Naive thymus-derived CD8-positive, alpha-beta T cell (primary cell): ENCODE results near the gene PIK3R1. TPM values are rescaled to one million over a fixed set of nuclear protein-coding genes. Genes with fewer than 3 reads are reported as not detected.

Source experiments
- ATAC-seq, 2 donors: fragments of 150-1000 bp; cut with Tn5 transposase in 1 of 2; sonication (Bioruptor Pico), chemical (Tn5 transposase) in 1 of 2; 1 replicate in 1 of 2; 2 replicates in 1 of 2; pipeline ENCODE4 v1.10.0; 2021; ENCODE audit warnings: mild to moderate bottlenecking in 2 of 2, moderate library complexity in 2 of 2
- POLR2A ChIA-PET: fragments of 350-600 bp; sonication (Branson Sonifier 250); formaldehyde crosslinking; loops from one replicate; lab custom pipeline; 2021; ENCODE audit warnings: antibody characterized with exemption; lab: Charles Lee
- DNase-seq, 10 donors: peaks; one replicate each; pipeline versions ENCODE4 v3.0.0 to v3.0.0-alpha.2; 2020 to 2022
- H3K27ac Mint-ChIP-seq, 10 donors: one replicate each; pipeline ENCODE4 v1.8.0; 2020 to 2022; ENCODE audit warnings: mild to moderate bottlenecking in 10 of 10, mixed read lengths in 10 of 10, moderate library complexity in 4 of 10, inconsistent platforms in 1 of 10
- H3K27me3 Mint-ChIP-seq, 5 donors: one replicate each; pipeline ENCODE4 v1.8.0; 2021 to 2022; ENCODE audit warnings: mixed read lengths in 5 of 5
- H3K36me3 Mint-ChIP-seq, 3 donors: one replicate each; pipeline ENCODE4 v1.8.0; 2020 to 2022; ENCODE audit warnings: mixed read lengths in 3 of 3, mild to moderate bottlenecking in 2 of 3, inconsistent platforms in 1 of 3
- H3K4me1 Mint-ChIP-seq, 4 donors: one replicate each; pipeline ENCODE4 v1.8.0; 2021 to 2022; ENCODE audit warnings: mixed read lengths in 4 of 4
- H3K4me3 Mint-ChIP-seq, 10 donors: one replicate each; pipeline ENCODE4 v1.8.0; 2020 to 2022; ENCODE audit warnings: mild to moderate bottlenecking in 10 of 10, mixed read lengths in 10 of 10, moderate library complexity in 6 of 10, inconsistent platforms in 1 of 10
- H3K9me3 Mint-ChIP-seq, 9 donors: one replicate each; pipeline ENCODE4 v1.8.0; 2020 to 2022; ENCODE audit warnings: mixed read lengths in 9 of 9, mild to moderate bottlenecking in 3 of 9, inconsistent platforms in 1 of 9, moderate library complexity in 1 of 9
- polyA plus RNA-seq, 3 donors: library from polyadenylated mRNA; unstranded; fragments of 300-500 nt; fragmentation: Illumina TruSeq; gene quantifications; one replicate each; pipeline ENCODE4 v1.2.3, GENCODE V29; 2021
- total RNA-seq, 8 experiments: library from RNA in 2 of 8; stranded (reverse) in 2 of 8; gene quantifications; one replicate each; pipeline ENCODE4 v1.2.3 and lab custom pipeline; 2021 to 2026

The PIK3R1 gene
- total and polyA plus RNA-seq, 5 experiments from 2014 or later = 69.1 to 98.3 (median 91.4) TPM

GRCh38 chr5:68255305-68256120 lies 40.0 kb downstream of the PIK3R1 start:
- DNase-seq (peak in 7 of 10 donors; percentile 21 to 59 (median 34)), ATAC-seq (peak; percentile 77 to 85)
- peaks cover 54 to 98% (median 93%) of the 10 kb centered on the region in 4 donors for H3K4me1 Mint-ChIP-seq
- H3K27me3 Mint-ChIP-seq = no peaks in the 10 kb centered on the region
- peak overlapping the region; percentile 51 to 79 (median 74) for H3K4me3 Mint-ChIP-seq
- H3K27ac Mint-ChIP-seq = peak overlapping the region; percentile 83 to 95 (median 88)
- POLR2A ChIA-PET = interaction anchor here (0.7 to 7.6 kb wide), 4 partner anchors 11 to 843 kb away, joined by 3 to 40 read pairs (median 6); partner anchors contain the start of gene PIK3R1
- no peaks in the 10 kb centered on the region for H3K9me3 Mint-ChIP-seq
- no peaks in the 10 kb centered on the region for H3K36me3 Mint-ChIP-seq

- H3K4me1 Mint-ChIP-seq = peaks cover 50 to 97% (median 92%) of the 10 kb centered on the region in 4 donors
Measured at GRCh38 chr5:68257210-68257609, 41.7 kb downstream of the PIK3R1 start.

GRCh38 chr5:68258531-68258930 lies 43.0 kb downstream of the PIK3R1 start:
- Mint-ChIP-seq H3K36me3 (no peaks in the 10 kb centered on the region), H3K4me1 (peaks cover 45 to 89% (median 83%) of the 10 kb centered on the region in 4 donors), H3K9me3 (no peaks in the 10 kb centered on the region), H3K27me3 (no peaks in the 10 kb centered on the region), H3K4me3 (peak overlapping the region in 7 of 10 donors; percentile 1 to 74 (median 29)), H3K27ac (peak overlapping the region; percentile 71 to 93 (median 88))
- POLR2A ChIA-PET = interaction anchor here (1.0 to 7.6 kb wide), 3 partner anchors 22 to 1096 kb away, joined by 3 to 40 read pairs (median 4); partner anchors contain the start of gene PIK3R1
- DNase-seq (no peak), ATAC-seq (no peak)

More at GRCh38 chr5:68257210-68257609, 41.7 kb downstream of the PIK3R1 start:
- H3K27me3 Mint-ChIP-seq = no peaks in the 10 kb centered on the region
- no peaks in the 10 kb centered on the region for H3K36me3 Mint-ChIP-seq
- ATAC-seq = no peak
- no peaks in the 10 kb centered on the region for H3K9me3 Mint-ChIP-seq
- no peak for DNase-seq
- peak overlapping the region; percentile 84 to 94 (median 92) for H3K27ac Mint-ChIP-seq
- peak overlapping the region in 9 of 10 donors; percentile 2 to 77 (median 61) for H3K4me3 Mint-ChIP-seq
- POLR2A ChIA-PET = interaction anchor here (1.0 to 7.6 kb wide), 5 partner anchors 10 to 1017 kb away, joined by 3 to 40 read pairs (median 3); partner anchors contain the start of gene PIK3R1

- no peak for DNase-seq
- Mint-ChIP-seq H3K9me3 (no peaks in the 10 kb centered on the region), H3K27me3 (no peaks in the 10 kb centered on the region), H3K4me3 (no peak overlapping the region), H3K4me1 (peaks cover 40 to 89% (median 82%) of the 10 kb centered on the region in 4 donors), H3K27ac (peak overlapping the region; percentile 48 to 92 (median 71)), H3K36me3 (no peaks in the 10 kb centered on the region)
- no peak for ATAC-seq
- POLR2A ChIA-PET = no interaction called here
Measured at GRCh38 chr5:68259700-68260099, 44.1 kb downstream of the PIK3R1 start.

- Mint-ChIP-seq H3K27ac (peak overlapping the region in 9 of 10 donors; percentile 6 to 88 (median 58)), H3K36me3 (no peaks in the 10 kb centered on the region), H3K9me3 (no peaks in the 10 kb centered on the region), H3K4me3 (peak overlapping the region in 1 of 10 donors; percentile 29), H3K4me1 (peaks cover 42 to 89% (median 82%) of the 10 kb centered on the region in 4 donors), H3K27me3 (no peaks in the 10 kb centered on the region)
- ATAC-seq (no peak), DNase-seq (no peak)
- POLR2A ChIA-PET = no interaction called here
Measured at GRCh38 chr5:68260467-68260866, 44.9 kb downstream of the PIK3R1 start.

GRCh38 chr5:68261169-68261568 lies 45.6 kb downstream of the PIK3R1 start:
- POLR2A ChIA-PET = interaction anchor here (1.0 kb wide), 1 partner anchor 10 kb away, joined by 3 read pairs; no protein-coding TSS in a partner anchor
- ATAC-seq = no peak
- H3K4me1 Mint-ChIP-seq = peaks cover 42 to 90% (median 84%) of the 10 kb centered on the region in 4 donors

GRCh38 chr5:68261569-68262065 lies 46.1 kb downstream of the PIK3R1 start:
- H3K9me3 Mint-ChIP-seq = no peaks in the 10 kb centered on the region

More at GRCh38 chr5:68261169-68261568, 45.6 kb downstream of the PIK3R1 start:
- Mint-ChIP-seq H3K27ac (peak overlapping the region in 4 of 10 donors; percentile 40 to 88 (median 66)), H3K9me3 (no peaks in the 10 kb centered on the region), H3K4me3 (no peak overlapping the region), H3K27me3 (no peaks in the 10 kb centered on the region), H3K36me3 (peaks cover 0 to 3% (median 0%) of the 10 kb centered on the region in 3 donors)
- no peak for DNase-seq

GRCh38 chr5:68264024-68264956 lies 48.7 kb downstream of the PIK3R1 start:
- Mint-ChIP-seq H3K4me1 (peaks cover 34 to 90% (median 81%) of the 10 kb centered on the region in 4 donors), H3K4me3 (peak overlapping the region in 7 of 10 donors; percentile 1 to 60 (median 30)), H3K36me3 (peaks cover 0 to 3% (median 0%) of the 10 kb centered on the region in 3 donors), H3K27me3 (no peaks in the 10 kb centered on the region), H3K27ac (peak overlapping the region; percentile 10 to 84 (median 76)), H3K9me3 (no peaks in the 10 kb centered on the region)
- ATAC-seq (peak in 1 of 2 donors; percentile 25), DNase-seq (no peak)
- POLR2A ChIA-PET = no interaction called here

More at GRCh38 chr5:68261569-68262065, 46.1 kb downstream of the PIK3R1 start:
- no peak for DNase-seq
- Mint-ChIP-seq H3K4me3 (no peak overlapping the region), H3K27me3 (no peaks in the 10 kb centered on the region), H3K4me1 (peaks cover 41 to 90% (median 84%) of the 10 kb centered on the region in 4 donors), H3K27ac (peak overlapping the region in 9 of 10 donors; percentile 5 to 88 (median 49)), H3K36me3 (peaks cover 0 to 3% (median 0%) of the 10 kb centered on the region in 3 donors)
- ATAC-seq = no peak
- POLR2A ChIA-PET = interaction anchor here (0.9 to 1.0 kb wide), 2 partner anchors 10 to 46 kb away, joined by 3 to 4 read pairs; partner anchors contain the start of gene PIK3R1

- Mint-ChIP-seq H3K4me1 (peaks cover 31 to 90% (median 76%) of the 10 kb centered on the region in 4 donors), H3K4me3 (peak overlapping the region in 9 of 10 donors; percentile 1 to 55 (median 24)), H3K9me3 (no peaks in the 10 kb centered on the region), H3K27ac (peak overlapping the region; percentile 64 to 84 (median 78)), H3K36me3 (peaks cover 0 to 3% (median 0%) of the 10 kb centered on the region in 3 donors), H3K27me3 (no peaks in the 10 kb centered on the region)
- POLR2A ChIA-PET = interaction anchor here (3.0 kb wide), 1 partner anchor 9 kb away, joined by 9 read pairs; no protein-coding TSS in a partner anchor
- no peak for ATAC-seq
- DNase-seq = no peak
Measured at GRCh38 chr5:68265347-68265746, 49.8 kb downstream of the PIK3R1 start.

- Mint-ChIP-seq H3K4me1 (peaks cover 30 to 90% (median 76%) of the 10 kb centered on the region in 4 donors), H3K4me3 (peak overlapping the region in 6 of 10 donors; percentile 2 to 61 (median 32)), H3K36me3 (peaks cover 0 to 3% (median 0%) of the 10 kb centered on the region in 3 donors), H3K27ac (peak overlapping the region; percentile 30 to 84 (median 76)), H3K9me3 (no peaks in the 10 kb centered on the region), H3K27me3 (no peaks in the 10 kb centered on the region)
- DNase-seq = no peak
- ATAC-seq = no peak
- POLR2A ChIA-PET = interaction anchor here (3.0 kb wide), 1 partner anchor 10 kb away, joined by 9 read pairs; no protein-coding TSS in a partner anchor
Measured at GRCh38 chr5:68265822-68266395, 50.4 kb downstream of the PIK3R1 start.

GRCh38 chr5:68266457-68266856 lies 50.9 kb downstream of the PIK3R1 start:
- Mint-ChIP-seq H3K4me1 (peaks cover 32 to 91% (median 78%) of the 10 kb centered on the region in 4 donors), H3K4me3 (peak overlapping the region in 4 of 10 donors; percentile 1 to 61 (median 32)), H3K9me3 (no peaks in the 10 kb centered on the region), H3K27me3 (no peaks in the 10 kb centered on the region), H3K27ac (peak overlapping the region in 8 of 10 donors; percentile 49 to 84 (median 72)), H3K36me3 (peaks cover 0 to 3% (median 0%) of the 10 kb centered on the region in 3 donors)
- ATAC-seq = no peak
- no peak for DNase-seq
- POLR2A ChIA-PET = interaction anchor here (3.0 kb wide), 1 partner anchor 10 kb away, joined by 9 read pairs; no protein-coding TSS in a partner anchor
